ENCODE measurements around the gene ZBTB2.

- TF ChIP-seq IRF1 (CRISPR knock-in tag; IDR thresholded peaks at IDR 0.05) (no peak), TP53 (CRISPR knock-in tag; IDR thresholded peaks at IDR 0.05) (no peak), CTCF (IDR thresholded peaks at IDR 0.05) (no peak), ZNF263 (CRISPR knock-in tag; IDR thresholded peaks at IDR 0.05; ENCODE audit: low read depth) (no peak), CDX4 (CRISPR knock-in tag; IDR thresholded peaks at IDR 0.05; ENCODE audit: borderline replicate concordance) (no peak), SMAD4 (CRISPR knock-in tag; IDR thresholded peaks at IDR 0.05) (no peak), SP1 (CRISPR knock-in tag; conservative IDR thresholded peaks at IDR 0.05) (no peak), ZNF396 (CRISPR knock-in tag; IDR thresholded peaks at IDR 0.05; ENCODE audit: borderline replicate concordance) (no peak)
Measured at GRCh38 chr6:151326116-151326825, 65.1 kb downstream of the ZBTB2 start.
